ENCODE measurements around the gene CNIH1. TPM values are rescaled to one million over a fixed set of nuclear protein-coding genes. Genes with fewer than 3 reads are reported as not detected.
"Not testable (repeated sequence)": the region's sequence is repeated elsewhere in the genome, so short reads cannot be mapped to it uniquely, and the experiment has no call there.

Gene CNIH1
- total RNA-seq, 2 donors from 2014 or later = 56.1 to 60.8 TPM

DNA sequence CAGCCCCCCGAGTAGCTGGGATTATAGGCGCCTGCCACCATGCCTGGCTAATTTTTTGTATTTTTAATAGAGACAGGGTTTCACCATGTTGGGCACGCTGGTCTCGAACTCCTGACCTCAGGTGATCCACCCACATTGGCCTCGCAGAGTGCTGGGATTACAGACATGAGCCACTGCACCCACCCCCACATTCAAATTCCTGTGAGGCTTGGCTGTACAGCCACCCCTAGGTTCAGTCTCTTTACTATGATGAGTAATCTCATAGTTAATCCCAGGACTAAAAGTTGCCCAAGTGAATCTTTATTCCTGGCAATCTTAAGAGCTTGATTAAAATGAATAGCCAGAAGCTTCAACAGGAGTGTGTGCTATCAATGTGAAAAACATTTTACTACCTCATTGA is 12.8 kb upstream of the CNIH1 start:
- H3K27ac Mint-ChIP-seq; H3K9me3 Mint-ChIP-seq; H3K4me3 Mint-ChIP-seq; H3K27me3 Mint-ChIP-seq; ATAC-seq (replicated peaks); H3K4me1 Mint-ChIP-seq; H3K36me3 Mint-ChIP-seq (ENCODE audit: low read depth): not testable (repeated sequence)

DNA sequence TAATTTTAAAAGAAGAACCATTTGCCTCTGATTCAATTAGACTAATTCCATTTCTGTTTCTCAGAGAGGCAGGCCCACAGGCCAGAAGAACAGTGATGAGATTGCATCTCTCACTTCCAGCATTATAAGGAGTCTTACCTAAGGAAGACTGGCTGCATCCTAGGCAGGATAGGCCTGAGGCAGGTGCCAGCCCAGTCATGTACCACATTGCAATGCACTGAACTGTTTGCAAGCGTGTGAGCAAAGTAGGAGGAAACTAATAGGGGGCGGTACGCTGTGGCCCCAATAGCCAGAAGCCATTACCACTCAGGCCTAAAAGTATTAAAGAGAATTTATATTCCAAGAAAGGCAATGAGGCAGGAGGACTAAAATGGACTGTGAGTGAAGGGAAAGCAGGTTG is 12.1 kb upstream of the CNIH1 start:
- no peaks in the 10 kb centered on the region for H3K9me3 Mint-ChIP-seq
- no peak overlapping the region for H3K4me3 Mint-ChIP-seq
- peaks cover 6% of the 10 kb centered on the region for H3K4me1 Mint-ChIP-seq
- H3K27ac Mint-ChIP-seq = no peak overlapping the region
- no peaks in the 10 kb centered on the region for H3K27me3 Mint-ChIP-seq
- no peak for ATAC-seq (replicated peaks)
- no peaks in the 10 kb centered on the region for H3K36me3 Mint-ChIP-seq (ENCODE audit: low read depth)

DNA sequence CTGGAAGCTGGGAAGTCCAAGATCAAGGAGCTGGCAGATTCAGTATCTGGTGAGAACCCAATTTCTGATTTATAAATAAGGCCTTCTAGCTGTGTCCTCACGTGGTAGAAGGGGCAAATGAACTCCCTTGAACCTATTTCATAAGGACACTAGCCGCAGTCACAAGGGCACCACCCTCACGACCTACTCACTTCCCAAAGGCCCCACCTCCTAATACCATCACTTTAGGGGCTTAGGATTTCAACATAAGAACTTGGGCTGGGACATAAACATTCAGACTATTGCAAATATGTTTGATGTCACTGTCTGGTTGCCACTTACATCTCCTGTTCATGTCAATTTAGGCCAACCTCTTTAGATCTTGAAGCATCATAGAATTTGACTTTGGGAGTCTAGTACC is 10.8 kb upstream of the CNIH1 start:
- Mint-ChIP-seq H3K4me3 (no peak overlapping the region), H3K27me3 (no peaks in the 10 kb centered on the region), H3K9me3 (no peaks in the 10 kb centered on the region), H3K4me1 (peaks cover 6% of the 10 kb centered on the region), H3K27ac (no peak overlapping the region), H3K36me3 (ENCODE audit: low read depth) (no peaks in the 10 kb centered on the region)
- ATAC-seq (replicated peaks) = no peak

DNA sequence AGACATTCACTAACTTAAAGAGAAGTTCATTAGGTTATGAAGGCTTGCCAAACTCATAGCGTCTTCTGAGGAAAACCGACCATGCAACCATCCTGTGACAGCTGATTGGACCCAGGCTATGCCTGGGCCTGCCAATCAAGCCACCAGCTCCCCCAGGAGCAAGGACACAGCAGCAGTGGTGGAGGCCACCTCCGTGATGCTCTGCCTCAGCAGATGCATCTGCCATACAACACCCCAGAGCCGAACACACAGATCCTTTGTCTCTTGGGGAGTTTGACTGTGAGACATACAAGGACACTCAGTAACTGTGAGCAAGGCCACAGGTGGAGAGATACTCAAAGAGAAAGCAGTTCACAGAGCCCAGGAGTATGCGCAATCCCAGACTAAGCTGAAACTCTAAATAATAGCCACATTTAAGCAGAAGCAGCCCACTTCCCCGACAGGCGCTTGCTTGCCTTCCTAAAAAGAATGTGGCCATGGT is 10.0 kb upstream of the CNIH1 start:
- Mint-ChIP-seq H3K36me3 (ENCODE audit: low read depth) (no peaks in the 10 kb centered on the region), H3K4me1 (peaks cover 6% of the 10 kb centered on the region), H3K9me3 (no peaks in the 10 kb centered on the region), H3K27me3 (no peaks in the 10 kb centered on the region), H3K4me3 (peak overlapping the region; percentile 3), H3K27ac (no peak overlapping the region)
- ATAC-seq (replicated peaks) = no peak

DNA sequence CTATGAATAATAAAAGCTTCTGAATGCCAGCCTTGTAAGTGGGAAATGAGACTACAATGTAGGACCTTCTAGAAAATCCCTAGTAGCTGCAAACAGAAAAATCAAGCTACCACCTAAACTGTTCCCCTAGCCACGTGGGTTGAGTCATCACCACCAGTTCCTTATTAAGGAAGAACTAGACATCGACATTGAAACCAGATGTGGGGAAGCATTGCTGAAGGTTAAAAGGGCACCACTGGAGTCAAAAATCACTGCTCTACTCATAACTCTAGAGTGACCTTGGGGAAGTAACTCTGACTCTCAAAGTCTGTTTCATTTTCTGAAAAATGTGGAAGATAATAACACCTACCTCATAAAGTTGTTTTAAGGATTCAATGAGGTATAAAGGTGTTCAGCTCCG is 9.4 kb upstream of the CNIH1 start:
- H3K27me3 Mint-ChIP-seq = no peaks in the 10 kb centered on the region
- ATAC-seq (replicated peaks) = peak; percentile 89
- no peak overlapping the region for H3K27ac Mint-ChIP-seq
- peak overlapping the region; percentile 3 for H3K4me3 Mint-ChIP-seq
- H3K9me3 Mint-ChIP-seq = no peaks in the 10 kb centered on the region
- no peaks in the 10 kb centered on the region for H3K36me3 Mint-ChIP-seq (ENCODE audit: low read depth)
- H3K4me1 Mint-ChIP-seq = peaks cover 6% of the 10 kb centered on the region

DNA sequence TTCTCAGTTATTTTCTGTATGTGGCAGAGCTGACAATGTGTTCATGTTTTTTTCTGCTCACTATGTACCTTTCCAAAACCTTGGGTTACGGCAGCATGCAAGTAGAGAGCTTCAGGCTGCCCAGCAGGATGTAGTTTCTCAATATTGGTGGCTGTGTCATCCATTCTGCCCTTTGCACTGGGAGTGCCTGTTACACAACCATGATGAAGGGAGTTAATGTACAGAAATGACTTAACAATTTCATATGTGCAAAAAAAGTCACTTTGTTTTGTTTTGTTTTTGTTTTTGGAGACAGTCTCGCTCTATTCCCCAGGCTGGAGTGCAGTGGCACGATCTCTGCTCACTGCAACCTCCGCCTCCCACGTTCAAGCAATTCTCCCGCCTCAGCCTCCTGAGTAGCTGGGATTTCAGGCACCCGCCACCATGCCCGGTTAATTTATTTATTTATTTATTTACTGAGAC is 6.1 kb upstream of the CNIH1 start:
- Mint-ChIP-seq H3K36me3 (ENCODE audit: low read depth) (no peaks in the 10 kb centered on the region), H3K9me3 (no peaks in the 10 kb centered on the region), H3K4me1 (peaks cover 6% of the 10 kb centered on the region), H3K4me3 (no peak overlapping the region), H3K27me3 (peaks cover 4% of the 10 kb centered on the region), H3K27ac (no peak overlapping the region)
- ATAC-seq (replicated peaks) = no peak

DNA sequence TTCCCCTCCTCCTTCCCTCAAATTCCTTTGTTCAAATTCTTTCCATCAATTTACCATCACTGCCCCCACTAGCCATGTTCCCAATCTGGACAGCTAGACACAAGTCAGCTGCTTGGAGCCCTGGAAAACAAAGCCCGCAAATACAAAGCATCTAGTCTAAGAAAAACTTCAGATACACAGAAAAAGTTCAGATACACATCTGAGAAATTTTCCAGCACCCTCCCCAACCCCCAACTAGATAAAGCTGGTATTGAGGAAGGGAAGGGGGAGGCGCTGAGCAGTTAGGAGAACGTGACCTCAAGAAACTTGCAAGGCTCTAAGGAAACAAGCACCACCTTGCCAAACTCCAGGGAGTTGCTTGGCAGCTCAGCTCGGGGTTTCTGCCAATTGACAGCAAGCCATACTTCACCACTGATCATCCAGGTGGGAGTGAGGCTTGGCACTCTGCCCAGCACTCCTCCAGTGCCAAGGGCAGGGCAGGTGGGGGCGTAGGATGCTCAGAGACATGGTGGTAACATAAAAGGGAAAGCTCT is 5.1 kb upstream of the CNIH1 start:
- H3K9me3 Mint-ChIP-seq = no peaks in the 10 kb centered on the region
- ATAC-seq (replicated peaks) = no peak
- H3K27ac Mint-ChIP-seq = no peak overlapping the region

DNA sequence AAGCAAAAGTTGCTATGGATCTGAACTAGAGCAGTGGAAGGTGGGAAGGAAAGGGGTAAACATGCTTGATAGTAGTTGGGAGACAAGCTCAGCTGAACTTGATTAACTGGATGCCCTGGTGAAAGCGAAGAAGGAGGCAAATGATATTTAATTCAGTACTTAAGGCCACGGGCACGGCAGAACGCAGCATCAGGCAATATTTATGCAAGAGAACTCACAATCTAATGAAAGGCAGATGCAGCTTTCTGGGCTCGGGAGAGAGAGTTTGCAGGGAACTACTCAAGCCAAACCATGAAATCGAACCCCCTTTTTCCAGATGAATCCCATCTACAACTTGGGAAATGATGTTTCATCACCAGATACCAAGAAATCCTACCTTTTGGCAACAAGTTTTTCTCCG is 3.5 kb upstream of the CNIH1 start:
- Mint-ChIP-seq H3K27me3 (peaks cover 4% of the 10 kb centered on the region), H3K4me3 (no peak overlapping the region)

More for the DNA sequence above, 5.1 kb upstream of the CNIH1 start:
- Mint-ChIP-seq H3K4me1 (peaks cover 13% of the 10 kb centered on the region), H3K4me3 (no peak overlapping the region), H3K27me3 (peaks cover 4% of the 10 kb centered on the region), H3K36me3 (ENCODE audit: low read depth) (peaks cover 5% of the 10 kb centered on the region)

DNA sequence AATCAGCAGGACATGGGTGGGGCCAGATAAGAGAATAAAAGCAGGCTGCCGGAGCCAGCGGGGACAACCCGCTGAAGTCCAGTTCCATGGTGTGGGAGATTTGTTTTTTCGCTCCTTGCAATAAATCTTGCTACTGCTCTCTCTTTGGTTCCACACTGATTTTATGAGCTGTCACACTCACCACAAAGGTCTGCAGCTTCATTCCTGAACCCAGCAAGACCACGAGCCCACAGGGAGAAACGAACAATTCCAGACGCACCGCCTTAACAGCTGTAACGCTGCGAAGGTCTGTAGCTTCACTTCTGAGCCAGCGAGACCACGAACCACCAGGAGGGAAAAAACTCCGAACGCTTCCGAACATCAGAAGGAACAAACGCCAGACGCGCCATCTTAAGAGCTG is 2.8 kb upstream of the CNIH1 start:
- Mint-ChIP-seq H3K9me3 (no peaks in the 10 kb centered on the region), H3K36me3 (ENCODE audit: low read depth) (peaks cover 22% of the 10 kb centered on the region), H3K27me3 (peaks cover 4% of the 10 kb centered on the region), H3K4me1 (peaks cover 11% of the 10 kb centered on the region), H3K4me3 (no peak overlapping the region), H3K27ac (no peak overlapping the region)
- ATAC-seq (replicated peaks) = no peak

More for the DNA sequence above, 3.5 kb upstream of the CNIH1 start:
- peaks cover 7% of the 10 kb centered on the region for H3K4me1 Mint-ChIP-seq
- H3K9me3 Mint-ChIP-seq = no peaks in the 10 kb centered on the region
- H3K36me3 Mint-ChIP-seq (ENCODE audit: low read depth) = peaks cover 15% of the 10 kb centered on the region
- ATAC-seq (replicated peaks) = no peak
- no peak overlapping the region for H3K27ac Mint-ChIP-seq

DNA sequence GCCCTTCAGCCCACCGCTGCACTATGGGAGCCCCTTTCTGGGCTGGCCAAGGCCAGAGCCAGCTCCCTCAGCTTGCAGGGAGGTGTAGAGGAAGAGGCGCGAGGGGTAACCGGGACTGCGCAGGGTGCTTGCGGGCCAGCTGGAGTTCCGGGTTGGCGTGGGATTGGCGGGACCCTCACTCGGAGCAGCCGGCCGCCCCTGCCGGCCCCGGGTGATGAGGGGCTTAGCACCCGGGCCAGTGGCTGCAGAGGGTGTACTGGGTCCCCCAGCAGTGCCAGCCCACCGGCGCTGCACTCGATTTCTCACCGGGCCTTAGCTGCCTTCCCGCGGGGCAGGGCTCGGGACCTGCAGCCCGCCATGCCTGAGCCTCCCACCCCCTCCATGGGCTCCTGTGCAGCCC is 1.8 kb upstream of the CNIH1 start:
- peaks cover 16% of the 10 kb centered on the region for H3K4me1 Mint-ChIP-seq
- ATAC-seq (replicated peaks); H3K27ac Mint-ChIP-seq; H3K4me3 Mint-ChIP-seq; H3K27me3 Mint-ChIP-seq; H3K9me3 Mint-ChIP-seq: not testable (repeated sequence)
- H3K36me3 Mint-ChIP-seq (ENCODE audit: low read depth) = peaks cover 30% of the 10 kb centered on the region

DNA sequence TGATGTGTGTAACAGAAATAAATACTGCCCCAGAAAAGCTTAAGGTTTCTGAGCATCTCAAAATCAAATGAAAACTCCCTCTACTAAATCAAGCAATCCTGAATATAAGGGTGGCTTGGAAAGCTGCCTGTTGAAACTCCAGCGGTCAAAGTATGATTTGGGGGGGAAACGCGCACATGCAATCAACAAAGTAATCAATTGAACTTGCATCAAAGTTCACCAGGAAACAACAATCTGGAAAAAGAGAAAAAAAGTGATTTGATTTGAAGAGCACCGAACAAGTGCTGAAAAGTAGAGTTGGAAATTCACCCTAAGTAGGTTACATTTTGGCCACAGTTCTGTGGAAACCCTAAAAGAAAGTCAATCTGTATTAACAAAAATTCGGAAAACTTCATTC is 700 bp downstream of the CNIH1 start:
- peaks cover 43% of the 10 kb centered on the region for H3K36me3 Mint-ChIP-seq (ENCODE audit: low read depth)
- peak overlapping the region; percentile 84 for H3K27ac Mint-ChIP-seq
- no peak for ATAC-seq (replicated peaks)
- H3K9me3 Mint-ChIP-seq = no peaks in the 10 kb centered on the region
- H3K4me3 Mint-ChIP-seq = peak overlapping the region; percentile 82
- peaks cover 33% of the 10 kb centered on the region for H3K4me1 Mint-ChIP-seq
- H3K27me3 Mint-ChIP-seq = peaks cover 4% of the 10 kb centered on the region

DNA sequence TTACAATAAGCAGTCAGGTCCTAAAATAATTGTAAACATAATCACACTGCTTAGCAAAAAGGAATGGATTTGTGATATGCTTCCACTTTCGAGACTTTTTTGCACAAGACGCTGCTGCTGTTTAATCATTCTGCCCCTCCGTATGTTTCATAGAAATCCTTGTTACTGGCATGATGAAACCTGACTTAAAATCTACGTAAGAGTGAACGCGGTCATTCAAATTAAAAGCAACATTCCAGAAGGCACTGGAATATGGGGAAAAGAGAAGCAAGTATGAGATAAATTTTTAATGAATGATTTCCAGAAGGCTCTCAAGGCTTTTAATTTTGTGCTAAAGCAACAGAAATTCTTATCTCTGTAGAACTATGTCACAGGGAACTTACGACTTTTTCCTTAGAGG is 1.1 kb downstream of the CNIH1 start:
- H3K4me3 Mint-ChIP-seq = peak overlapping the region; percentile 82
- no peaks in the 10 kb centered on the region for H3K9me3 Mint-ChIP-seq
- peaks cover 48% of the 10 kb centered on the region for H3K36me3 Mint-ChIP-seq (ENCODE audit: low read depth)
- H3K27ac Mint-ChIP-seq = peak overlapping the region; percentile 84
- no peak for ATAC-seq (replicated peaks)
- peaks cover 4% of the 10 kb centered on the region for H3K27me3 Mint-ChIP-seq
- peaks cover 38% of the 10 kb centered on the region for H3K4me1 Mint-ChIP-seq

DNA sequence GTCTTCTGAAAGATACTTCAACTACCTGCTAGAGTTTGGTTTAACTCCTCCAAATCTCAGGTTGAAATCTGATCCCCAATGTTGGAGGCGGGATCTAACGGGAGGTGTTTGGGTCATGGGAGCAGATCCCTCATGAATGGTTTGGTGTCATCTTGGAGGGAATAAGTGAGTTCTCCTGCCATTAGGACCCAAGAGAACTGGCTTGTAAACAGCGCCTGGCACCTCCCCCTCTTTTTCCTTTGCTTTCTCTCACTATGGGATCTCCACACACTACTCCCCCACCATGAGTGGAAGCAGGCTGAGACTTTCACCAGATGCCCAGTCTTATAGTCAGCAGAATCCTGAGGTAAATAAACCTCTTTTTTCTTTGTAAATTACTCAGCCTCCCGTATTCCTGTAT is 2.5 kb downstream of the CNIH1 start:
- H3K9me3 Mint-ChIP-seq = no peaks in the 10 kb centered on the region
- no peaks in the 10 kb centered on the region for H3K27me3 Mint-ChIP-seq
- H3K4me3 Mint-ChIP-seq = peak overlapping the region; percentile 82
- peaks cover 50% of the 10 kb centered on the region for H3K4me1 Mint-ChIP-seq
- H3K36me3 Mint-ChIP-seq (ENCODE audit: low read depth) = peaks cover 61% of the 10 kb centered on the region
- peak overlapping the region; percentile 32 for H3K27ac Mint-ChIP-seq
- ATAC-seq (replicated peaks) = no peak

DNA sequence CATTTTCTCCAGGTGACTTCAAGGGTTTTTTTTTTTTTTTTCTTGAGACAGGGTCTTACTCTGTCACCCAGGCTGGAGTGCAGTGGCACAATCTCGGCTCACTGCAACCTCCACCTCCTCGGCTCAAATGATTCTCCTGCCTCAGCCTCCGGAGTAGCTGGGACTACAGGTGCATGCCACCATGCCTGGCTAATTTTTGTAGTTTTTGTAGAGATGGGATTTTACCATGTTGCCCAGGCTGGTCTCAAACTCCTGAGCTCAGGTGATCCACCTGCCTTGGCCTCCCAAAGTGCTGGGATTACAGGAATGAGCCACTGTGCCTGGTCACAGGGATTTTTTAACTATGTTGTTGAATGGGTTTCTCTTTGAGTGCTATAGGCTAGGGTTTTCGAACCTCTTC is 3.2 kb downstream of the CNIH1 start:
- not testable (repeated sequence) for H3K9me3 Mint-ChIP-seq; H3K4me3 Mint-ChIP-seq; H3K27ac Mint-ChIP-seq; H3K27me3 Mint-ChIP-seq; ATAC-seq (replicated peaks)
- H3K36me3 Mint-ChIP-seq (ENCODE audit: low read depth) = peaks cover 68% of the 10 kb centered on the region
- peaks cover 57% of the 10 kb centered on the region for H3K4me1 Mint-ChIP-seq

DNA sequence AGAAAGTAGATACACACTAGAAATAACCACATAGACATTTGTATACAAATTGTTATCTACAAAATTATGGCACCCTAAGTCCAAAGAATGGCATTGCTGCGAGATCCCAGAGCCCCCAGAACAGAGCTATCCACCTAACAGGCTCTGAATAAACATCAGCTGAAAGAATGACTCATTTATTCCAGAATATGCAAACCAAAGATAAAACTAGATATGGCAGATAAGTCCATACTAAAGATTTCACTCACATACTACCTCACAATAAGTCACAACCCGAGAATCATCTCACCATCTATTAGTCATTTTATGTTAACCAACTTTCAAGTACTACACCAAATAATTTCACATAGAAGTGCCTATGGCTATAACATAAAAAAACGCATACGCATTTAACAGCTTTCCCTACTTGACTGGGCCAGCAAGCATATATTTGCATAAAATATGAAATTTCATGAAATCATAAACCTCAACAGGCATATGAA is 5.6 kb downstream of the CNIH1 start:
- no peaks in the 10 kb centered on the region for H3K9me3 Mint-ChIP-seq
- peak; percentile 99 for ATAC-seq (replicated peaks)
- H3K27ac Mint-ChIP-seq = peak overlapping the region; percentile 90
- no peaks in the 10 kb centered on the region for H3K27me3 Mint-ChIP-seq
- H3K4me1 Mint-ChIP-seq = peaks cover 57% of the 10 kb centered on the region
- peaks cover 86% of the 10 kb centered on the region for H3K36me3 Mint-ChIP-seq (ENCODE audit: low read depth)
- peak overlapping the region; percentile 81 for H3K4me3 Mint-ChIP-seq

DNA sequence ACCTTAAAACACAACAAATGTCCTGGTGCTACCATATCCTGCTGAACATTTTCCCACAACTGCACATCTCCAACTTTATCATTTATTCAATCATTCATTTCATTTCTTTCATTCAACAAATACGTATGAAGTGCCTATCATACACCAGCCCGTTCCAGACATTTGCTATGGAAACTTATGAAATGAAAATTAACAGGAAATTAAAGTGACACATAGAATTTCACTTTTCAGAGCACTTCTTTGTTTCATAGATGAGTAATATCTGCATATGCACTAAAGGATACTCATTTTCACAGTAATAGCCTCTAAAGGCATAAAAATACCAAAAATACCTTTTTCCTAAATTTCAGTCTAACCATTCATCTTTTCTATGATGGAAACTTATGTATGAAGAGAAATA is 12.6 kb downstream of the CNIH1 start:
- H3K27me3 Mint-ChIP-seq = no peaks in the 10 kb centered on the region
- H3K4me3 Mint-ChIP-seq = no peak overlapping the region
- peak overlapping the region; percentile 24 for H3K27ac Mint-ChIP-seq
- peaks cover 100% of the 10 kb centered on the region for H3K36me3 Mint-ChIP-seq (ENCODE audit: low read depth)
- peak; percentile 62 for ATAC-seq (replicated peaks)
- peaks cover 13% of the 10 kb centered on the region for H3K4me1 Mint-ChIP-seq
- H3K9me3 Mint-ChIP-seq = no peaks in the 10 kb centered on the region
